OCI-LY7 (cell line): ENCODE measurements around the gene SLBP.

Experiments used
- CTCF ChIP-seq: fragments of 200-600 bp; sonication (generic); conservative IDR thresholded peaks from 2 replicates; pipeline ENCODE4 v1.5.1; 2014; ENCODE audit warnings: mild to moderate bottlenecking, antibody characterized with exemption, low read length, moderate library complexity, mixed read lengths
- EZH2phosphoT487 ChIP-seq: fragments of 200-600 bp; sonication (generic); IDR thresholded peaks from 2 replicates; pipeline ENCODE4 v1.6.1; 2018; ENCODE audit warnings: low read depth, borderline replicate concordance, mild to moderate bottlenecking, mixed run types, antibody characterized with exemption, low read length, moderate library complexity, mixed read lengths

GRCh38 chr4:1751919-1752283 lies 39.8 kb upstream of the SLBP start:
- TF ChIP-seq EZH2phosphoT487 (no peak), CTCF (no peak)
